Activated CD8-positive, alpha-beta memory T cell treated with anti-CD3 and anti-CD28 coated beads, Interleukin-2, amount 50 U/mL, for 24 hours (primary cell): ENCODE measurements around the gene CFAP126.
A peak's percentile ranks its signal among the peaks of the same experiment; 100 is the strongest.
"Not testable (repeated sequence)": the region's sequence is repeated elsewhere in the genome, so short reads cannot be mapped to it uniquely, and the experiment has no call there.

ENCODE experiments used
- DNase-seq: peaks from one replicate; pipeline ENCODE4 v3.0.0-alpha.2; 2020; ENCODE audit errors: extremely low read depth

The CFAP126 gene, protein sequence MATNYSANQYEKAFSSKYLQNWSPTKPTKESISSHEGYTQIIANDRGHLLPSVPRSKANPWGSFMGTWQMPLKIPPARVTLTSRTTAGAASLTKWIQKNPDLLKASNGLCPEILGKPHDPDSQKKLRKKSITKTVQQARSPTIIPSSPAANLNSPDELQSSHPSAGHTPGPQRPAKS

DNA sequence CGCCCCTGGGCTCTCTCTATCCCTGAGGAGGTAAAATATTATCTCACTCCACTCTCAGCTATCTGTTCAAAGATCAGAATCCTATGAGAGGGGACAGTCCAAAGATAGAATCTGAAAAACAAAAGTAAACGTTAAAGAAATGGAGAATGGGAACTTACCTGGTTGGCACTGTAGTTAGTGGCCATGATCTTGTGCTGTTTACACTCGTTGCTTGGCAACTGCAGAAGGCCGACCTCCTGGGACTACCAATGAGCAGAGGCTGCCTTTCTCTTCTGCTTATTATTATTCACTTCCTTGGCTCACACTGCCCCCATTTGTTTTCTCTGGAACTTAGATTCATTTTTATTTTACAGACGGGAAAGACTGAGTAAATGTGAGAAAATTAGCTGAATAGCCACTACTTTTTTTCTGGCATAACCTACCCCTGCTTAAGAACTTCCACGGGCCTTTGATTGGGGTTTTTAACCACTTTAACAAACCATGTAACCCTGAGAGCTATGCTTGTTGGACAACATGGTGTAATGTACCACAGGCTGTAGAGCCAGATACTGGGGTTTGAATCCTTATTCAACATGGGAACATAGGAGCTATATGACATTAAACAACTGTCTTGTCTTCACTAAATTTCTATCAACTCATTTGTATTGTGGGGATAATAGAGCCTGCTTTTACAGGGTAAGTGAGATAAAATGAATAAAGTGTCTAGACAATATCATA, at the start of gene CFAP126:
Gene CFAP126, minus strand, starts transcription at position 193 of the 717 bp plus-strand sequence. Its CDS starts 8 bp downstream, at position 185.
- DNase-seq = no peak

DNA sequence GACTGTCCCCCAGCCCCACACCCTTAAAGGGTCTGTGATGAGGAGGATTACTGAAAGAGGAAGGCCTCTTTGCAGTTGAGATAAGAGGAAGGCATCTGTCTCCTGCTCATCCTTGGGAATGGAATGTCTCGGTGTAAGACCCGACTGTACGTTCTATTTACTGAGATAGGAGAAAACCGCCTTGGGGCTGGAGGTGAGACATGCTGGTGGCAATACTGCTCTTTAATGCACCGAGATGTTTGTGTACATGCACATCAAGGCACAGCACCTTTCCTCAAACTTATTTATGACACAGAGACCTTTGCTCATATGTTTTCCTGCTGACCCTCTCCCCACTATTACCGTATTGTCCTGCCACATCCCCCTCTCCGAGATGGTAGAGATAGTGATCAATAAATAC, 45.4 kb upstream of the CFAP126 start:
- DNase-seq = not testable (repeated sequence)

DNA sequence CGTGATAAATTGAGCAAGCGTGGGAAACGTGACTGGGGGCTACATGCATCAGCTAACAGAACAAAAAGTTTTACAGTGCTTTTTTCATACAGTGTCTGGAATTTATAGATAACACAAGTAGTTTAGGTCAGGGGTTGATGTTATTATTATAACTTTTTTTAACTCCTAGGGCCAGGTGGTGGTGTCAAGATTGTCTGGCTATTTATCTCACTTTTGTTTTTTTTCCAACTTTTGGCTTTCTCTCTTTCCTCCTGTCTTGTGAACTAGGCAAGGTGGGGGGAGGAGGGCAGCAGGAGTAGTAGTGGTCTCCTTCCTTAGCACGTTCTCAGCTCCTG, 42.9 kb upstream of the CFAP126 start:
- not testable (repeated sequence) for DNase-seq

DNA sequence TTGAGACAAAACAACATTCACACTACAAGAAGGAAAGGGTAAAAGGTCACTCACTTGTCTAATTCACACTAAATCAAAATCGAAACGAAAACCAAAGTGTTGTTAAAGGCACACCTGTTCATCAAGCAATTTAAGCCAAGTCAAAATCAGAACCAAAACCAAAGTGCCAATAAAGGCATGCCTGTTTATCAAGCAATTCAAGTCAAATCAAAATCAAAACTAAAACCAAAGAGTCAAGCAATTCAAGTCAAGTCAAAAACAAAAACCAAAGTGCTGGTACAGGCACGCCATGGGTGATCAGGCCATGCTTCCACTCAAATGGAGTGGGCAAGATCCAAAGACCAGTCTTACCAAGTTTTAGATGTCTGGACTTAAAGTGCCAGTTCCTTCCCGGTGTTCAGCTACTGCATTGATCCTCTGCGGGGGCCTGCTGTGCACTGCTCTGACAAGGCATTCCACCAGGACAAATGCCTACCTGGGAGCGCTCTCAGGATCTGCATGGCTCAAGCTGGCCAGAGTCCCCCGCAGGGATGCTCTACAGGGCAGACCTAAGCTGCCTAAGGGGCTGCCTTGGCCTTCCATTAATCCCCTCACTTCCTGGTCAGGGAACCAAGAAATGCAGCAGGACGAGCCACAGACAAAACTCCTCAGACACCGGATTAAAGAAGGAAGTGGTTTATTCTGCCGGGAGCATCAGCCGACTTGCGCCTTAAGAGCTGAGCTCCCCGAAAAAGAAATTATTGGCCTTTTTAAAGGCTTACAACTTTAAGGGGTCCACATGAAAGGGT, 42.4 kb upstream of the CFAP126 start:
- not testable (repeated sequence) for DNase-seq

DNA sequence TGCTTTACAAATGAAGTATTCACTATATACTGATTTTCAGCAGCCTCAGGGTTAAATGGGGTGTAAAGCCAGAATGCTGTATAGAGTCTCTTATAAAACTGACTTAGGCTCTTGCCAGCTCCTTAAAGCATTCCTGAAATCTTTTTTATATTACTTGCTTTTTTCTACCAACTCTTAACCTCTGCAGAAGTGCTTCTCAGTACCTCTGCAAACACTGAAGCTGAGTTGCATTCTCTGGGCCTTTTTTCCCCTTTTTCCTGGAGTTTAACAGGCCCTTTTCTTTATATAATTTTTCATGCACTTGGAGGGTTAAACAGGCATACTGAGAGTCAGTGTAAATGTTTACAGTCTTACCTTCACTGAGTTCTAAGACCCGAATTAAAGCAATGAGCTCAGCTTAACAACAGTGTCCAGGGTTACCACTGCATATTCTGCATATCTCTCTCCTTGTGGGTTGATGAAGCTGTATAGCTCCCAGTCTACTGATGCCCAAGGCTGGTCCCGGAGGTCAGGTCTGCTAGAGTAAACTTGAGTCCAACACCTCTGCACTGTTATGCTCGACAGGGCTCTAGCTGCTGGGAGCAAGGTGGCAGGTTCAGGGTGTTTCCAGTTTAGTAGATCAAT, 40.9 kb upstream of the CFAP126 start:
- DNase-seq = no peak

DNA sequence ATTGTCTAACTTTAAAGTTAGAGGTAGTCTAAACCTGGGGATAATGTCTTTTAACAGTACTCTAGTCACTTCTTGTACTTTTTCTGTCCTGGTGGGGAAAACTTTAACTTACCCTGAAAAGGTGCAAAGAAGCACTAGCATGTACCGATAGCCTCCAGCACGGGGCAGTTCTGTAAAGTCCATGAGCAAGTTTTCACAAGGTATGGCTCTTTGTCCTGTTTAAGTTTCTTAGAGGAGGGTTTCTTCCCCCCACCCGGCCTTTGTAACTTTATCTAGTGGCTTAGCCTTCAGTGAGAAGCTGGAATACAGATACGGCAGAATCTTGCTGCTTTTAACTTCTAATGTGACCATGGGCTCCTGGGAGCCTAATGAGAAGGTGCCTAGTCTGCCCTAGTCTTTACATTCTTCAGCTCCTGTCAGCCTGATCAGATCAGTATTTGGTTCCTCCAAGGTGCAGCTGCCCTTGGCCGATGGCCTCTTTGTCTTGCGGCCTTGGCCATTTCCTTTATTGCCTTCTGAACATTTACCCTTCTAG, 39.8 kb upstream of the CFAP126 start:
- DNase-seq = no peak

DNA sequence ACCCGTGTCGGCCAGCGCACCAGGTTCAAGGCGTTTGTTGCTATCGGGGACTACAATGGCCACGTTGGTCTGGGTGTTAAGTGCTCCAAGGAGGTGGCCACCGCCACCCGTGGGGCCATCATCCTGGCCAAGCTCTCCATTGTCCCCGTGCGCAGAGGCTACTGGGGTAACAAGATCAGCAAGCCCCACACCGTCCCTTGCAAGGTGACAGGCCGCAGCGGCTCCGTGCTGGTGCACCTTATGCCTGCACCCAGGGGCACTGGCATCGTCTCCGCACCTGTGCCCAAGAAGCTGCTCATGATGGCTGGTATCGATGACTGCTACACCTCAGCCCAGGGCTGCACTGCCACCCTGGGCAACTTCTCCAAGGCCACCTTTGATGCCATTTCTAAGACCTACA, 38.9 kb upstream of the CFAP126 start:
- DNase-seq = not testable (repeated sequence)

DNA sequence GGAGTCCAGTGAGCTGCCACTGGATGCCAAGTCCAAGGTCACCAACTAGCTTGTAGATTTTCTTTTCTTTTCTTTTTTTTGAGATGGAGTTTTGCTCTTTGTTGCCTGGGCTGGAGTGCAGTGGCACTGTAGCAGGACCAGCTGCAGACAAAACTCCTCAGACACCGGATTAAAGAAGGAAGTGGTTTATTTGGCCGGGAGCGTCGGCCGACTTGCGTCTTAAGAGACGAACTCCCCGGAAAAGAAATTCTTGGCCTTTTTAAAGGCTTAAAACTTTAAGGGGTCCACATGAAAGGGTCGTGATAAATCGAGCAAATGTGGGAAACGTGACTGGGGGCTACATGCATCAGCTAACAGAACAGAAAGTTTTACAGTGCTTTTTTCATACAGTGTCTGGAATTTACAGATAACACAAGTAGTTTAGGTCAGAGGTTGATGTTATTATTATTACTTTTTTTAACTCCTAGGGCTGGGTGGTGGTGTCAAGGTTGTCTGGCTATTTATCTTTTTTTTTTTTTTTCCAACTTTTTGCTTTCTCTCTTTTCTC, 36.4 kb upstream of the CFAP126 start:
- DNase-seq = no peak

DNA sequence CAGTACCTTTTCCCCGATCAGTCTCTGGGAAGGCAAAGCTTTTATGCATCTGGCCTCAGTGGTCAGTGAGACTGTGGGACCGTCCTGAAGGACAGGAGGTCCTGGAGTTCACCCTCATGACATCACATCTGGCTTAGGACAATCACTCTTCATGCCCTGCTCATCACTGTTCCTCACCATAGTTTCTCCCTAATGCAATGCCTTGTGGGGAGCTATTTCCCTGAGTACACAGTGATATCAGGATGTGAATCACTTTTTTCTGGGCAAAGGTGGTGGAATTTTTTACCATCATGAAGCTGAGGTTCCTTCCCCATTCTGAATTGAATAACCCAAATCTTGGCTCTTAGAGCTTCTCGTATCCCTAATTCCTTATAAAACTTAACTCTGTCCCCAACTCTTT, 34.8 kb upstream of the CFAP126 start:
- DNase-seq = no peak

DNA sequence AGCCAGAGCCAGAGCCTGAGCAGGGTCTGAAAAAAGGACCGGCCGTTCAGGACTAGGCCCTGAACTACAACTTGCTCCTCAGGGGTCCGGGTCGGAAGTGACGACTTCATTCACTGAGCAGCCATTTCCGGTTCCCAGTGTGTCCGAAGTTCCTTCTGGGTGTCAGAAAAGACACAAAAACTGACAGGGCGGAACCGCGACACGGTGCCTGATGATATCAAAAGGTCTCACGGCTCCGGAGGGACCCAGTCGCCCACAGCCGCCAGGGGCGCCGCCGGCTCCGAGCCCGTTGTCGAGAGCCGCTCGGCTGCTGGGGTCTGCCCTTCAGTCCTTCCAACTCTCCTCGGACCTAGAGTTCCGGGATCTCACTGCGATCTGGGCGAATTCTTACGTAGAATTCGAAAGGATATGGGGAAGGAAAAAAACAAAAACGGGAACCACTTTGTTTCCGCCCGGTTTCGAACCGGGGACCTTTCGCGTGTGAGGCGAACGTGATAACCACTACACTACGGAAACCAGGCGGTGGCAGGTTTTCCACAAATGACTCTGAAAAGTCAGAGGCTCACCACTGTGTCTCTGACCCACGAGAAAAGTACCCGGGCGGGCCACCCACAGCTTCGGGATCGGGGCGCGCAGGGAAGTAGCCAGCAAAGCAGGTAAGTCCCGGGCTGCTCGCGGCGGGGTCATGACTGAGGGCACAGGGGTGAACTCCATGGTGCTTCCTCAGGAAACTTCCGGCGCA, 31.8 kb upstream of the CFAP126 start:
- DNase-seq = peak; percentile 86

DNA sequence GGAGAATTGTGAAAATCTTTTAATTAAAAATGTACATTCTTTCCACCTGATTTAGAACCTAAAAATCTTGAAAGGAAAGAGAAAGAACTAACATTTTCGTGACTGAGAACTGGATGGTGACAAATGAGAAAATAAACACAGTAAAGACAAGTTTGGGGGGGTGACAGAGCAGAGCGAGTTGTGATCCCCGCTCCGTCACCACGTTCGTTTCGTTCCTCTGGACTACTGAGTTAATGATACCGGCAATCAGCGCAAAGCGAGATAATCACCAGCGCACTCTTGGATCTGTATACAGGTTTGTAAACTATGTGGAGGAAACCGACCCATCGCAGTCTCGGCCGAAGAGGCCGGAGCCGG, 31.2 kb upstream of the CFAP126 start:
- no peak for DNase-seq

DNA sequence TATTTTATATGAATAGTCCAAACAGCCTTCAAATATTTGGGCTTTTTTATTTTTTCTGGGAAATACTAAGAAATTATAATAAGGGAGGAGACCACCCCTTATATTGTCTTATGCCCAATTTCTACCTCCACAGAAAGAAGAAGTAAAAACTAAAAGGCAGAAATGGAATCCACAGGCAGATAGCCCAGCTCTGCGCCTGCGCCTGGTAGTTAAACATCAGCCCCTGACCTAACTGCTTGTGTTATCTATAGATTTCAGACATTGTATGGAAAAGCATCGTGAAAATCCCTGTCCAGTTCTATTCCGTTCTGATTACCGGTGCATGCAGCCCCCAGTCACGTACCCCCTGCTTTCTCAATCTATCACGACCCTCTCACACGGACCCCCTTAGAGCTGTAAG, 29.4 kb upstream of the CFAP126 start:
- not testable (repeated sequence) for DNase-seq

DNA sequence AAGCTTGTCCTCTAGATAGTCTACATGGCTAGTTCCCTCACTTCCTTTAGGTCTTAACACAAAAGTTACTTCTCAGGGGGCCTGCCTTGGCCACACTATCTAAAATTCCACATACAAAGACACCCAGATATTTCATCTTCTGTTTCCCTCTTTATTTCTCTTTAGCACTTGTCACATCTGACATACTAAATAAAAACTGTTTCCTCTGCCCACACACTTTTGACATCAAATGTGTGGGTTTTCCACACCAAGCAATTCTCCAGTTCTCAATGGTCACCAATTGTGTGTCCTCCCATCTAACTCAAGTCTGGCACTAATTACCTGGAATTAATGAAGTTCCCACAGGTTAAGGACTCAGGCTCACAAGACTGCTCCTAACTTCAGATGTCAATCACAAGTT, 25.5 kb upstream of the CFAP126 start:
- DNase-seq = no peak

DNA sequence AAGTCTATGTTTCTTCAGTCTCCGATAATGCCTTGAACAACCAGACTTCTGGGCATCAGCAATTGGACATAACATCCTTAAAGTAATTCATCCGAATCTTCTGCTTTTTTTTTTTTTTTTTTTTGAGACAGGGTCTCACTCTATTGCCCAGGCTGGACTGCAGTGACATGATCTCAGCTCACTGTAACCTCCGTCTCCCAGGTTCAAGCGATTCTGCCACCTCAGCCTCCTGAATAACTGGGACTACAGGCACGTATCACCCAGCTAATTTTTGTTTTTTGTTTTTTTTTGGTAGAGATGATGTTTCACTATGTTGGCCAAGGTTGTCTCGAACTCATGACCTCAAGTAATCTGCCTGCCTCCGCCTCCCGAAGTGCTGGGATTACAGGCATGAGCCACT, 23.9 kb upstream of the CFAP126 start:
- DNase-seq = no peak

DNA sequence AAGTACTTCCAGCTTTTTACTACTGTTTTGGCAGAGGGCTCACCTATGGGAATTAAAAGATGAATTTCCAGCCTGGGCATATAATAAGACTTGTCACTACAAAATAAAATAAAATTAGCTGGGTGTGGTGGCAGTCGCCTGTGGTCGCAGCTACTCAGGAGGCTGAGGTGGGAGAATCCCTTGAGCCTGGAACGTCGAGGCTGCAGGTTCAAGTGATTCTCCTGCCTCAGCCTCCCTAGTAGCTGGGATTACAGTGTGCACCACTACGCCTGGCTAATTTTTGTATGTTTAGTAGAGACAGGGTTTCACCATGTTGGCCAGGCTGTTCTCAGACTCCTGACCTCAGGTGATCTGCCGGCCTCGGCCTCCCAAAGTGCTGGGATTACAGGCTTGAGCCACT, 23.5 kb upstream of the CFAP126 start:
- DNase-seq = not testable (repeated sequence)

DNA sequence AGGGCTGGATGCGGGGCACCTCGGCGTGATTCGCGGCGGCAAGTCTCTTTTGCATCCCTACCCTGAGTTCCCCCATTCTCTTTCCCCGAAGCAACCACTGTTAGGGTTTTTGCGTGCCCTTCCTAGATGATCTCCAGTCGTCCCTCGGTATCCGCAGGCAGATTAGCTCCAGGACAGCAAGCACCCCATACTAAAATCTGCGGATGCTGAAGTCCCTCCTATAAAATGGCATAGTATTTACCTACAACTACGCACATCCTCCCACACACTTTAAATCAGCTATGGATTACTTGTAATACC, 22.8 kb upstream of the CFAP126 start:
- DNase-seq = no peak

DNA sequence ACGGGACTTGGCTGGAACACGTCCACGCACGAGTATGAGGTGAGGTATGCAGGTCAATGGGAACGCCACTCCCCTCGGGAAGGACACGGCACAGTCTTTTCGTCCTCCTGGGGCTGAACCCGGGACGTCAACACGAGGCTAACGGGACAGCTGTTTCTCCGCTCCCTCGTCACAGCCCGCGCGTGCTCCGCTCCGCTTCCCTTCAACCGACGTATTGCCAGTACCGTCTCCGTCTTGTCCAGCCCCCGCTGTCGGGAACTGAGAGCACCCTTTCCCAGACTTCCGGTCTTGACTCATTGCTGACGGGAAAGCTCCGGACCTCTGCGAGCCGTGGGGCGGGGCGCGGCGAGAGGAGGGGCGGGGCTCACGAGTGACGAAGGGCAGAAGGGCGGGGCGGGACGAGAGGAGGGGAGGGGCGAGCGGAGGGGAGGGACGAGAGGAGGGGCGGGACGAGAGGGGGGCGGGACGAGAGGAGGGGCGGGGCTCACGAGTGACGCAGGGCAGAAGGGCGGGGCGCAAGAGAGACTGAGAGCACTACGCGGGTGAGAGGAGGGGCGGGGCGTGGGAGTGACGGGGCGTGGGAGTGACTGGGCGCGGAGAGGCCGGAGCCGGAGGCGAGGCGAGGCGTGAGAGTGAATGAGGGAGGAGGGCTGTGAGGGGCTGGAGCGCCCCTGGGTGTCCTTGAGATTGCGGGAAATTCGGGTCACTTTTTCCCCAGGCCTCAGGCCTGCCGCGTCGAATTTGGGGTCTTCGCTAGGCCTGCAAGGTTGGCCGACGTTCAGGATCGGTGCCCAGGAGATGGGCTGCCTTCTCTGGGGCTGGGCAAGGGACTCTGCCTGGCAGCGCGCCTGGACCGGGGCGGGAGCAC, 22.2 kb upstream of the CFAP126 start:
- DNase-seq = peak; percentile 78

DNA sequence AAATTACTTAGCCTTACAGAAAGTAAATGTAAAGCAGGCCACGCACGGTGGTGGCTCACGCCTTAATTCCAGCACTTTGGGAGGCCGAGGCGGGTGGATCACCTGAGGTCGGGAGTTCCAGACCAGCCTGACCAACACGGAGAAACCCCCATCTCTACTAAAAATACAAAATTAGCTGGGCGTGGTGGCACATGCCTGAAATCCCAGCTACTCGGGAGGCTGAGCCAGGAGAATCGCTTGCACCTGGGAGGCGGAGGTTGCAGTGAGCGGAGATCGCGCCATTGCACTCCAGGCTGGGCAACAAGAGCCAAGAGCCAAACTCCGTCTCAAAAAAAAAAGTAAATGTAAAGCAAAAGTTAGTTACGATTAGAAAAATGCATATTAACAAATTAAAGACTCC, 21.5 kb upstream of the CFAP126 start:
- DNase-seq = not testable (repeated sequence)

DNA sequence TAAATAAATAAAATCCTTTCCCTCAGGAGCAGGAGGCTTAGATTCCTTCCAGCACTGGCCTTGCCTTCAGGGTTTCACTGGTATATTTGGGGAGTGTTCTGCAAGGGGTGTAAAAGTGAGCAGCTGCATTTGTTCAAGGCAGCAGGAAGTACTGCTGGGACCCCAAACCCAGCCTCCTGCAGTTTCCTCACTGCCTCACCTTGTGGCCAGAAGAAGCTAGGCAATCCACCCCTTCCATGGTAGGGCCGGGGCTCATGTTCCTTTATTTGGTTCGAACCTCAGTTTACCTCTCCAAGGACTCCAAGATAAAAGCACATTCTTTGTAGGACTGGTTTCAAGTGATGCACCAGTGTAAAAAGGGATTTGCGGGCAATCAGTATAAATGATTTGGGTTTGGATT, 21.0 kb upstream of the CFAP126 start:
- DNase-seq = no peak

DNA sequence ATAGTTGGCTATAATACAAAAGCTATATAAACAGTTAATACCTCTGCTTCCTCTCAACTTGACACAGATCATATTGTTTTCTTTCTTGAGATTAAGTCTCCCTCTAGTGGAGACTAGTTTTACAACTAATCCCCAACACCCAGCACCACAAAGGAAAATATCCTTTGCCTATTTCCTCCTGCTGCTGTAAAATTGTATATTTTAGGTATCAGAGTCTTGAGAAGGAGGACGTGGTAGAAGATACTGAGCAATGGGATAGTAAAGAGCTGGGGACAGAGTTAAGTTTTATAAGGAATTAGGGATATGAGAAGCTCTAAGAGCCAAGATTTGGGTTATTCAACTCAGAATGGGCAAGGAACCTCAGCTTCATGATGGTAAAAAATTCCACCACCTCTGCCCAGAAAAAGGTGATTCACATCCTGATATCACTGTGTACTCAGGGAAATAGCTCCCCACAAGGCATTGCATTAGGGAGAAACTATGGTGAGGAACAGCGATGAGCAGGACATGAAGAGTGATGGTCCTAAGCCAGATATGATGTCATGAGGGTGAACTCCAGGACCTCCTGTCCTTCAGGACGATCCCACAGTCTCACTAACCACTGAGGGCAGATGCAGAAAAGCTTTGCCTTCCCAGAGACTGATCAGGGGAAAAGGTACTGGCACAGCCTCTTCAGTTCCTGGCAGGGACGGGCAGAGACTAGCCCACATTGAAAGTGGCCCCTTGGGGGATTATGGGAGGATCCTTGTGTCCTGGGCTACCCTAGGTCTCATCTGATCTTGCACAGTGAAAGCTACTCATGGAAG, 14.7 kb upstream of the CFAP126 start:
- no peak for DNase-seq
